Measurements from ENCODE around the gene CHMP1A.

CHMP1A gene

GRCh38 chr16:89602952-89603590, 54.4 kb downstream of the CHMP1A start:
- no peak for DNase-seq

DNA sequence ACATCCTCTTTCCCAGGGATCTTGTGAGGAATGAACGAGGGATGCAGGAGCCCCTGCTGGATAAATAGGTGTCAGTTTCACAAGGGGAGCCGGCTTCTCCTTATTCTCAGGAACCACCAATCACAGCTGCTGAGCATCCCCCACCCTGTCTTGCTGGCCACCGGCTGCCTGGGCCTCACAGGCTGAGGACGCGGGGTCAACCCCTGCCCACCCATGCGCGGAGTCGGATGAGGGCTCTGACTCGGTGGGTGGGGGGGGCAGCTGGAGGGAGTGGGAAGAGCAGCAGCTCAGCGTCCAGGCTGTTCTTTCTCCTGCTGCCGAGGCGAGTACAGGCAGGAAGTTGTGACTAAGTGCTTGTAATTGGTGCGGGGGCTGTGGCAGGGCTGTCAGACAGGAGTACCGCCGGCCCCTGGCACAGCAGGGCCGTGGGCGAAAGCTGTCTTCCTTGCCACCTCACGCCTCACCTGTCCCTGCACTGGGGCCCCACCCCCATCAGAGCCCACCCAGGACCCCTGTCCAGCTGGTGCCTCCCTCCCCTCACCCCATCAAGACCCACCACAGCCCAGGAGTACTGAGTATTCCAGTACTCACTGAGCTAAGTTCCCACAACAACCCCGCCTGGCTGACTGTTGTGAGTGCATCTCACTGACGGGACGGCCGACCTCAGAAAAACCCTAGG, 55.1 kb downstream of the CHMP1A start:
- DNase-seq: peak; percentile 40

DNA sequence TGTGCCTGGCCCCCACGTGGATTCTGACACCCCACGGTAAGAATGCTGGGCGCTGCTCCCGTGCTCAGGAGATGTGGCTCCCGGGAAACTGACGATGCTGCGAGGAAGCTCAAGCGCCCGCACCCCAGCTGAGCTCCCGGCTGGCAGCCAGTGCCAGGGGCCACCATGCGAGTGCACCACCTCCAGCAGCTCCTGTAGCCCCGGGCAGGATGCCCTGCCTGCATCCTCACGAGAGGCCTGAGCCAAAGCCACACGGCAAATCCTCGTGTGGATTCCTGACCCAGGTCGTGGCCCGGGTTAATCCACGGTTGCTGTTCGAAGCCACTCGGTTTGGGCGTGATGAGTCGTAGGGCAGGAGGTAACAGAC, 55.6 kb downstream of the CHMP1A start:
- DNase-seq: no peak

- DNase-seq: no peak
These were observed 56.6 kb downstream of the CHMP1A start for GRCh38 chr16:89600956-89601355.

- no peak for DNase-seq
These were observed 57.1 kb downstream of the CHMP1A start for GRCh38 chr16:89600427-89600826.

DNA sequence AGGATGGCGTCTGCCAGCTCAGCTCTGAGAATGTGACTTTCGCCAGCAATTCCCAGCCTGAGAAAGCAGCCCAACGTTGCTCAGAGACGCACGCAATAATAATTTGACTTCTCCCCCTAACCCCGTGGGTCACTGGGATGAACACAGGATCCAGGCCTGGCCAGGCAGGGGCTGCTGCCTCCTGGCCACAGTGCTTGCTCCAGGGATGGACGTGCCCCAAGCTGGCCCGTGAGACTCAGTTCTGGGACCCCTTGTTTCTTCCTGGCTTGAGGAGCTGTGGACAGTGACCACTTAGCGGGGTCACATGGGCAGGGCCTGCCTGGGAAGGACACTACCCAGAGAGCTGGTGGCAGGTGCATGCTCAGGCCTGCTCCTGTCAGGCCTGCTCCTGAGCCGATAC, 57.6 kb downstream of the CHMP1A start:
- DNase-seq: no peak

DNA sequence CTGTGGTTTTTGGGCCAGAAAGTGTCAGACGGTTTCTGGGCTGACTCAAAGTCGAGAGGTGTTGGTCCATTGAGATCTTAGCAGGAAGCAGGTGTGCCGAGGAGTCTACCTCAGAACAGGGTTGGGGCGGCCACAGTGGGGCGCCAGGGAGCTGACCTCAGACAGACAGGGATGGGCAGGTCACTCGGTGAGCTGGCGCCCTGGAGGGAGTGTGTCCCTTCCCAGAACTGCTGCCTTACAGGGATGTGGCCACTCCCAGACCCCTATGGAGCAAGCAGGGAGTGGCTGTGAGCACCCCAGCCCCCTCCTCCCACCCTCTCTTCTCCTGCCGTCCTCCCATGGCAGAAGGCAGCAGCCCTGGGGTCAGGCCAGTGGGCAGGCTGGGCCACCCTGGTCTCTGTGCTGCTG, 58.1 kb downstream of the CHMP1A start:
- DNase-seq: no peak

DNA sequence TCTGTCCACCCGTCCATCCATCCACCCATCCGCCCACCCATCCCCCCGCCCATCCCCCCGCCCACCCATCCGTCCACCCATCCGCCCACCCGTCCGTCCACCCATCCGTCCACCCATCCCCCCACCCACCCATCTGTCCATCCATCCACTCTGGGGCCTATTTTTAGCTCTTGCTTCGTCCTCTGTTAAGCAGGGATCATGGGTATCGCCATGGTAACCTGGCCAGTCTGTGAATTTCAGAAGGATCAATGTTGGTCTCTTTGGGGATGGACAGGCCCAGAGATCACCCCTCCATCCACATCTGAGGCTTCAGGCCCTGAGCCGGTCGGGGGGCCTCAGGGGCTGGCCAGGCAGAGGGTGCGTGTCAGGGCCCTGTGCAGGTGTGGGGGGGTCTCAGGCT, 59.3 kb downstream of the CHMP1A start:
- DNase-seq: no peak

DNA sequence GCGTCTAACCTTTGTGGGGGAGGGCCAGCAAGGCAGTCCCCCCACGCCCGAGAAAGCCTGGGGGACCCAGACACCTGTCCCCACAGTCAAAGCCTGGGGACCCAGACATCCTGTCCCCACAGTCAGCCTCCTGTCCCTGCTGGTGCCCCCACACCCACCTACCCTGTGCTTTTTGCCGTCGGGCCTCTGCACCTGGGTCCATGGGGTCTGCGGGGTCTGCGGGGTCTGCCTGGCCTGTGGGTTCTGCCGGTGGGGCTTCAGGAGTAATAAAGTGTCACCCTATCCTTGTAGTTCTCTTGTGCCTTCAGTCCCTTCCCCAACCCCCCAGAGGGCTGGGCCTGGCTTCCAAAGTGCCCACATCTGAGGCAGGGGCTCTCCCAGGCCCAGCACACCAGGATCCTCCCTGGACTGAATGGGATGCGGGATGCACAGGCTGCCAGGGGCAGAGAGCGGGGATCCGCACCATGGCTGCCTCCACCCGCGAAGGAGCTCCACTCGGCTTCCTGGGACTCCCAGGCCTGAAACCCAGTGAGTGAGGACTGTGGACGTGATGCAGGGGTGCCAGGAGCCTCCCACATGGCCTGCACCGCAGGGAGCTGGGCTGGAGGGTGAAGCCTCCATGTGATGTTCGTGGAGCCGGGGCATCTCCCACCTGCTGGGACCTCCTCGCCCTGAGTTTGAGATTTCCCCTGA, 60.4 kb downstream of the CHMP1A start:
- DNase-seq: no peak

DNA sequence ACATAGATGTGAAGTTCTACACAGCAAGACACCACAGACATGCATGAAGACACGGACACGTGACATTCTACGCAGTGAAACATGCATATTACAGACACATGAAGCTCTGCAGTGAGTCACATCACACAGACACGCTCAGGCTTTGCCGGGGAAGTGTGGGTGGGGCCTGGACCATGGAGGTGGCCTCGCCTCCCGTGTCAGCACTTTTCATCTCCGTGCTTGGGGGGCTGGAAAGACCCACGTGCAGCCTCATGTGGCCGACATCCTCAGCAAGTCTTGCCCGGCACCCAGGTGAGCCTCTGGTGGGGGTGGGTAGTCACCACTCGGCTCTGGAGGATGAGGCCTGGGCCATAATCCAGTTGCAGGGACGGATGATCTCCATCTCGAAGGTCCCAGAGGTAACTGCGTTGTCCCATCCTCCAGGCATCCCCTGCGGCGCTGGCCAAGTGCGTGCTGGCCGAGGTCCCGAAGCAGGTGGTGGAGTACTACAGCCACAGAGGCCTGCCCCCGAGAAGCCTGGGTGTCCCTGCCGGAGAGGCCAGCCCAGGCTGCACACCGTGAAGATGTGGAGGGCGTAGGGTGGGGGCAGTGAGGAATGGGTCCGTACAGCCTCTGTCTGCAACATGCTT, 61.3 kb downstream of the CHMP1A start:
- no peak for DNase-seq

GRCh38 chr16:89595330-89596060, 62.0 kb downstream of the CHMP1A start:
- no peak for DNase-seq
